Measurements from ENCODE around the gene PAXX.
A peak's percentile ranks its signal among the peaks of the same experiment; 100 is the strongest.

The PAXX gene, protein sequence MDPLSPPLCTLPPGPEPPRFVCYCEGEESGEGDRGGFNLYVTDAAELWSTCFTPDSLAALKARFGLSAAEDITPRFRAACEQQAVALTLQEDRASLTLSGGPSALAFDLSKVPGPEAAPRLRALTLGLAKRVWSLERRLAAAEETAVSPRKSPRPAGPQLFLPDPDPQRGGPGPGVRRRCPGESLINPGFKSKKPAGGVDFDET

DNA sequence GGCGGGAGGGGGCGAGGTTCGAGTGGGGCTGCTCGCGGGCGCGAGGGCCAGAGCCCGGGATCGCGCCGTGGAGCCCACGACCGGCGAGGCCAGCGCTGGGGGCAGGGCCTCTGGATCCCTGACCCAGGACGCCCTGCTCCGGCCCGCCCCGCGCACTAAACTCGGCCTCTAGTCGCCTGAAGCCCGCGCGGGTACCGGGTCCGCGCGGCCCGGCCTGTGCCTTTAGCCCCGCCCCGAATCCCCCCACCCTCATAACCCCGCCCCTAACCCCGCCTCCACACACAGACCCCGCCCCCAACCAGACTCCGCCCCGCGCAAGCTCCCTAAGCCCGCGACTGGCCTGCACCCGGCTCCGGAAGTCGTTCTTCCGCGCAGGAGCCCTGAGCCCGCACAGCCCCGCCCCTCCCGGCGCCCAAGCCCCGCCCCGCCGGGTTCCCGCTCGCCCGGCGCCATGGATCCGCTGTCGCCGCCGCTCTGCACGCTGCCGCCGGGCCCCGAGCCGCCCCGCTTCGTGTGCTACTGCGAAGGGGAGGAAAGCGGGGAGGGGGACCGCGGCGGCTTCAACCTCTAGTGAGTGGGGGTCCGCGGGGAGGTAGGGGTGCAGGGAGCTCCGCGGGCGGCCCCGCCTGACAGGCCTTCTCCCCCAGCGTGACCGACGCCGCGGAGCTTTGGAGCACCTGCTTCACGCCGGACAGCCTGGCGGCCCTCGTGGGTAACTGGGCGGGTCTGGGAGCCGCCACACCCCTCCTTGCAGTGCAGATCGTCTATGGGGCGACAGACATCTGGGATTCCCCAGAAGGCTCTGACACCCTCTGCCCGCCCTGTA, at the start of gene PAXX:
Gene PAXX (plus strand): TSS at position 430 of the 826 bp plus-strand sequence. CDS start 22 bp downstream, at position 452.
- peak; percentile 91 for DNase-seq (ENCODE audit: low read depth)

DNA sequence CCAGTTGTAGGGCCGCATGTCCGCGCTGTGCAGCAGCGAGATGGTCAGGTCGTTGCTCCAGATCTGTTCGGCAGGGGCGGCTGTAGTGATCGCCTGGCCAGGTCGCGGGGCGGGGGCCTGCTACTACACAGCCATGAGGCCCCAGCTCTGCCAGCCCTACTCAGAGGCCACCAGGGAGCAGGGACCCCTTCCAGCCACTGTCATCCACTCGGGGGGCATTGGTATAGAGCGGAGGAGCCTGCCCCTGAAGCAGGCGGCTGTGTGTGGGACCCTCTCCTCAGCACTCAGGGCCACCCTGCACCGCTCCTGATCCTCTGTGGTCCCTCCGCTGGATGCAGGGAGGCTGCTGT, 49.4 kb upstream of the PAXX start:
- DNase-seq (ENCODE audit: low read depth): no peak

DNA sequence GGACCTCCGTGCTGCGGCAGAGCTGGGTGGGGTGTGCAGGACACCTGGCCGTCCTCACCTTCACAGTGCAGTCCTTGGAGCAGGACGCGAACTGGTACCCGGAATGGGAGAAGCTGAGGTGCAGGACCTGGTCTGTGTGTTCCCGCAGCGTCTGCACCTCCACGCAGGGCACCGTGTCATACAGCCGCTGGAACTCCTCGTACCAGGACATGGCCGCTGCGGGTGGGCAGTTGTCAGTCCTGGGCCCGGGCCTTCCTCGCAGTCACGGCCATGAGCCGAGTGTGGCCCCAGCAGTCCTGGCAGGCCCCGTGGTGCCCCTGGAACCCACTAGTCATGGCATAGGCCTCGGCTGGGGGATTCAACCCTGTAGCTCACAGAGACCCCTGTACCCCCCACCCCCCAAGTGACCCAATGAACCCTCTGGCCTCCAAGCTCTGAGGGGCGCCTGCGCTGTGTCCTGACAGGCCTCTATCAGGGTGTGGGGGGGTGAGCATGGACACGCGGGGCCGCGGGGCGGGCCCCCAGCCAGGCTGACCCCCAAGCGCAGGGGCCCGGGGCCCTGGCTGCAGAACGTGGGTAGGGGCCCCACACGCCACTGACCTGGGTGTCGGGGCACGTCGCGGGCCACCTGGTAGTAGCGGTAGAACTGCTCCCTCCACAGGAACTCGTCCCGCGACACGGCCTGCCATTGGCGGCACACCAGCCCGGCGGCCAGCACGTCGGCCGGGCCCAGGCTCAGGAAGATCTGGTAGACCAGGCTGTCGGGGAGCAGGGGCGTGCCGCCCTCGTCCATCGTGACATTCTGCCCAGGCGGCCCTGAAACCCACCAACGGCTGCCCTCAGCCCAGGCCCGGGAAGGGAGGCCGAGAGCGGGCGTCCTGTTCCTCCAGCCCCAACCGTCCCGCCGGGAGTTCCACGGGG, 48.7 kb upstream of the PAXX start:
- DNase-seq (ENCODE audit: low read depth): no peak

DNA sequence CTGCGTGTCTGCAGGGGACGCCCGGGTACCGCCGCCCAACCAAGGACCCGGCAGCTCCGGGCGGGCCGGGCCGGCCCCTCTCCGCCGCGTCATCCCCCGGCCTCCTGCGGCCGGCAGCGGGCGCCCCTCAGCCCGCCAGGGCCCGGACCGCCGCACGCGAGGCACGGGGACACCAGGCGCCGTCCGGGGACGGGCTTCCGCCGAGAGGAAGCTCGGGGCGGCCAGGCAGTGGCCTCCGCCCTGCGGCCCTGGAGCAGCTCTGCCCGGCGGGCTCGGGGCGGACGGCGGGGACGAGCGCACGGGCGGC, 48.1 kb upstream of the PAXX start:
- DNase-seq (ENCODE audit: low read depth): no peak

DNA sequence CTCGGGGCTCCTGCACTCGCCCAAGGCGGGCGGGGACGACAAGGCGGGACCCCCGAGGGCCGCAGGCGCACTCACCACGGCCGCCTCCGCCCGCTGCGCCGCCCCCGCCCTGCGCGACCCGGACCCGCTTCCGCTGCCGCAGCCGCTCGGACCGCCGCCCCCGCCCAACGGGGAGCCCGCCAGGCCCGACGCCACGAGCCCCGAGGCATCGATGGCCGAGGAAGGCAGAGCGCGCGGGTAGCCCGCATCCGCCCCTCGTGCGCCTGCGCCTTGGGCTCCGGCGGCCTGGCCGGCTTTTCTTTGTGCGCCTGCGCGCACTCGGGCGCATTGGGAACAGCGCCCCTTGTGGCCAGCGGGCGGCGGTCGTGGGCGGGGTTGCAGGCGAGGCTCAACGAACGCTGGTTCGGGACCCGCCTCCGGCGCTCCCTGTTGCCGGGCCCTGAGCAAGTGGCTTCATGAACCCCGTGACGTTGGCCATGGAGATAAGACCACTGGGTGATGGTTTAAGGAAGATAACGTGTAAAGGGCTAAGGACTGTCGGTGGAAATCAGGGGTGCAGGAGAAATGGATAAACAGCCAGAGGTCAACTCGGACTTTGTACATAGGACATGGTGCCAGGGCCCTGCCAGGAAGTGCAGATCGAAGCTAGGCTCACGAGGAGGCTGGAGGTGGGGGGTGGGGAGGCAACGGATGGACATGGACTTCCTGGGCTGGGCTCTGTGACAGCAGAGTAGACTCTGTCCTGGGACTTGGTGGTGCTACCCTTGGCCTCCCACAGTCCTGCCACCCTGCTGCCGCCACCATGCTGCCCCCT, 47.5 kb upstream of the PAXX start, which contains the start of the genes C8G and FBXW5:
Gene C8G (plus strand): TSS at position 725 of the 814 bp plus-strand sequence. CDS start 78 bp downstream, at position 803.
Gene FBXW5 (minus strand): TSS at position 220 of the 814 bp plus-strand sequence. CDS start 655 bp downstream, outside the sequence.
- DNase-seq (ENCODE audit: low read depth): peak; percentile 95

DNA sequence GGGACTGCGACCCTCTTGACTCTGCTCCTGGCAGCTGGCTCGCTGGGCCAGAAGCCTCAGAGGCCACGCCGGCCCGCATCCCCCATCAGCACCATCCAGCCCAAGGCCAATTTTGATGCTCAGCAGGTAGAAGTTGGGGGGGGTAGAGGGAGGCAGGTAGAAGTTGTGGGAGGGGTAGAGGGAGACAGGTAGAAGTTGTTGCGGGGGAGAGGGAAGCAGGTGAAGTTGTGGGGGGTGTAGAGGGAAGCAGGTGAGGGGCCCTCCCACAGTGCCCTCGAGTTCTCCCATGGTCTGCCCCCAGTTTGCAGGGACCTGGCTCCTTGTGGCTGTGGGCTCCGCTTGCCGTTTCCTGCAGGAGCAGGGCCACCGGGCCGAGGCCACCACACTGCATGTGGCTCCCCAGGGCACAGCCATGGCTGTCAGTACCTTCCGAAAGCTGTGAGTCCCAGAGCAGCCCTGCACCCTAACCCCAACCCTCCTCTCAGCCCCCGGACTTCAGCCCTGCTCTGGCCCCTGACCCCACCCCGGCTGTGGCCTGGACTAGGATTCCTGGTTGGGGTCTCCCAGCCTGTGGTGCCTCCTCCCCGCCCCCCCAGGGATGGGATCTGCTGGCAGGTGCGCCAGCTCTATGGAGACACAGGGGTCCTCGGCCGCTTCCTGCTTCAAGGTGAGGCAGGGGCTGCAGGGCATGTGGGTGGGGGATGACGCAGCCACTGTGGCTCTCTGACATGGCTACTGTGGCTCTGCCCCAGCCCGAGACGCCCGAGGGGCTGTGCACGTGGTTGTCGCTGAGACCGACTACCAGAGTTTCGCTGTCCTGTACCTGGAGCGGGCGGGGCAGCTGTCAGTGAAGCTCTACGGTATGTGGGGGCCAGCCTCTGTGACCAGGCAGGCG, 46.6 kb upstream of the PAXX start:
- DNase-seq (ENCODE audit: low read depth): no peak

DNA sequence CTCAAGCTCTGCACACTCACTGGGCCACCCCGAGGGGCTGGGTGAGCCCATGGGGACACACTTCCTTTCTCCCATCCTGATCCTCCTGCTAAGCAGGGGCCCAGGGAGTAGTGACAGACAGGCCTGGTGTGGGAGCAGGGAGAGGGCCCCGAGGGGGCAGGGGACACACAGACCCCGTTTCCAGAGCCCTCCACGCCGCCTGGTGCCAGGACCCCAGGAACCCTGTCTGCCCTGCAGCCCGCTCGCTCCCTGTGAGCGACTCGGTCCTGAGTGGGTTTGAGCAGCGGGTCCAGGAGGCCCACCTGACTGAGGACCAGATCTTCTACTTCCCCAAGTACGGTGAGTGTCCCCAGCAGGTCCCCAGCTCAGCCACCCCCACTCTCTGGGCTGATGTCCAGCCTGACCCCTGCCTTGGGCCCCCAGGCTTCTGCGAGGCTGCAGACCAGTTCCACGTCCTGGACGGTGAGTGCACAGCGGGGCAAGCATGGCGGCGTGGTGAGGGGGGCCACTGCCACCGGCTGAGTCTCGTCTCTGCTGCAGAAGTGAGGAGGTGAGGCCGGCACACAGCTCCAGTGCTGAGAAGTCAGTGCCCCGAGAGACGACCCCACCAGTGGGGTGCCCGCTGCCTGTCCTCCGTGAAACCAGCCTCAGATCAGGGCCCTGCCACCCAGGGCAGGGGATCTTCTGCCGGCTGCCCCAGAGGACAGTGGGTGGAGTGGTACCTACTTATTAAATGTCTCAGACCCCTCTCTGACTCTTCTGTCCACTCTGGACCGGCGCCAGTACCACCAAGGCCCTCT, 45.8 kb upstream of the PAXX start:
- no peak for DNase-seq (ENCODE audit: low read depth)

DNA sequence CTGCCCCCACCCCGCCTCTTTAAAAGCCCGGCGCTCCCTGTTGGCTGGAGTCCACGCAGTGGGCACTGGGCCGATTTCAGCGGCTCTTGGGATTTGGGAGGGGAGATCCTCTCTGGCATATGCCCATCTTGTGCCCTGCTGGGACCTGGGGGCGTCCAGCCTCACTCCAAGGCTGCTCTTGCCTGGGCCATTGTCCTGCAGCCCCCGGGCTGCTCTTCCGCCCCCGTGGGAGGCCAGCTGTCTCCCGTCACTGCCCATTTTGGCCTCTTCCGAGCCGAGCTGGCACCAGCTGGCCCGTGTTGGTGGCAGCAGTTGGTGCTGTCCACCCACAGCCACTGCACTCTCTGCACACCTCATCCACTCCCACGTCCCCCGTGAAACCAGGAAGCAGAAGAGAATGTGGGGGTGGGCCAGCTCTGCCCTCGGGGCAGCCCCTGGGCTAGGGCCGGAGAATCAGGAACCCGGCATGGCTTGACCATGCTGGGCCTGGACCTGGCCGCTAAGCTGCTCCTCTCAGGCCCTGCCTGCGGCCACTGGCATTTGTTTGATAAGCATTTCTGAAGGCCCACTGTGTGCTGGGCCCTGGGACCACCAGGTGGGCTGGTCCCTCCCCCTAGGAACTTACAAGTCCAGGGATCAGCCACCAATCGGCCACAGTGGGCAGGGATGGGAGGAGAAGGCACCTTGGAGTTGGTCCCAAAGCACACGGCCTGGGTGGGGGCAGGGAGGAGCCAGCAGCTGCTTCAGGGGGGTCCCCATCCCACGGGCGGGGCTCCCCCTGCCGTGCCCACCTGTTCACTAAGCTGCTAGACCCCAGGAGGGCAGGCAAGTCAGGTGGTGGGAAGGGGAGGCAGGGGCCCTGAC, 45.0 kb upstream of the PAXX start:
- DNase-seq (ENCODE audit: low read depth): no peak

DNA sequence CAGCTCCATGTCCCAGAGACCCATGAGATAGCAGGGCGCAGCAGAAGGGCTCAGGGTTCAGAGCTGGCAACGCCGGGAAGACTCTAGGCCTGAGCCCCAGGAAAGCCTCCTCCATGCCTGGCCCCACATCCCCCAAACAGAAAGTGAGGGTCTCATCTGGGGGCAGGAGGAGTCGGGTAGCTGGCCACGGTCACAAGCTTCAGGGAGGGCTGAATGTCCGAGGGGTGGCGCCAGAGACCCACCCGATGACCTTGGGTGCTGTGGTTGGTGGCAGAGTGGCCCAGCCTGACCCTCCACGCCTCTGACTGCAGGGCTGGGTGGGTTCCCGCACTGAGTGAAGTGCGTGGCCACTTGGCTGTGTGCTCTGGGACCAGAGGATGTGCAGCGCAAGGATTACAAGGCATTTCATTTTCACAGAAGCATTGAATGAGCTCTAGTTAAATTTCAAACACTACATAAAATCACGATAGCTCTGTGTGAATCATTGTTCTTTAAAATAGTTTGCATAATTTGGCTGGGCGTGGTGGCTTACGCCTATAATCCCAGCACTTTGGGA, 44.2 kb upstream of the PAXX start:
- DNase-seq (ENCODE audit: low read depth): no peak

DNA sequence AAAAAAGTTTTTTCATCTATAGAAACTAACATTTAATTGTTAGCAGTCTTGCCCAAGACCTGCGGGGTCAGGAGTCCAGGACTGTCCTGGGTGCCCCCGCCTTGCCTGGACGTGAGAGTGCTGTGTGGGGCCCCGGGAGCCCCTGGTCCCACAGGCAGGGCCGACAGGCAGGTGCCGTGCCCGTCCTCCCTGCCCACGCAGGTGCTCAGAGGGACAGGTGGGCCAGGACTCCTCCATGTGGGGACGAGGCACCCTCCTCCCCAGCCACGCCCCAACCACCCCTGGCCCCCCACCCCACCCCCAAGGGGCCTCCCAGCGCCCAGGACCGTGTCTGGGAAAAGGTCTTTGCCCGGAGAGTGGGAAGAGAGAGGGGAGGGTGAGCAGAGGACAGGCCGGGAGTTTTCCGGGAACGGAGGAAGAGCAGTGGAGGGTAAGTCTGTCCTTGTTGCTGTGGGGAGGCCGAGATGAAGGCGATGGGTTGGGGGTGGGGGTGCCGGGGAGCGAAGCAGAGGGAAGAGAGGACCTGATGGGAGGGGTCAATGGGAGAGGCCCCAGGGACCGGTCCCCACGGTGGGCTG, 42.9 kb upstream of the PAXX start:
- DNase-seq (ENCODE audit: low read depth): no peak

DNA sequence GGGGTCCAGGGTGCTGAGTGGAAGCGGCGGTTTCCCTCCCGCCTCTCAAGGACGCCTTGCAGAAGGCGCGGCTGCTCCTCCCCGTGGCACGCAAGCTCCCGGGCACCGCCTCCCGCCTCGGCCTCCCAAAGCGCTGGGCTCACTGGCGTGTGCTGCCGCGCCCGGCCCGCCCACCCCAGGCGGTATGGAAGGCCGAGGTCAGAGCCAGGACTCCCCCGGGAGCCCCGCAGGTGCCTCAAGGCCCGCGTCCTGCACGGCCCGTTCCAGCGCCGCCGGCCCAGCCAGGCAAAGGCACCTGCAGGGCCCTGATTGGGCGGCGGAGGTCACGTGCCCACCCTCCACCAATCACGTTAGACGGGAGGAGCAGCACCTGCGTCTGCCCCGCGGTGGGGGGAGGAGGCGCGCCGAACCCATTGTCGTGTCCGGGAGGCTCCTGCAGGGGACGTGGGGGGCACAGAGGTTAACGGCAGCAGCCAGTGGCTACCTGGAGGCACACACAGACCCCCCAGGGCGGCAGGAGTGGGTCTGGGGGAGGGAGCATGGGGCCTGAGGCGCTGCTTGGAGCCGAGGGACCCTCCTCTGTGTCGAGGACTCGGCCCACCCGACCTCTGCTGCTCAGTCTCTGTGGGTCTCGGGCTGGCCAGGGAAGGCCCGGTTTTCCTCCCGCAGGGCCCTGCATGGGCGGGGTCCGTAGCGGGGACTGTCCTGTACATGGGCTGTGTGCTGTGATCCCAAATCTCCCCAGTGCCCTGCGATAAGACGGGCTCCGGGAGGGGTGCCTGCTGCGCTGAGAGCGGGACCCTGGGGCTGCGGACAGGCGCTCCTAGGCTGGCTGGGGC, 42.2 kb upstream of the PAXX start:
- DNase-seq (ENCODE audit: low read depth): peak; percentile 92

DNA sequence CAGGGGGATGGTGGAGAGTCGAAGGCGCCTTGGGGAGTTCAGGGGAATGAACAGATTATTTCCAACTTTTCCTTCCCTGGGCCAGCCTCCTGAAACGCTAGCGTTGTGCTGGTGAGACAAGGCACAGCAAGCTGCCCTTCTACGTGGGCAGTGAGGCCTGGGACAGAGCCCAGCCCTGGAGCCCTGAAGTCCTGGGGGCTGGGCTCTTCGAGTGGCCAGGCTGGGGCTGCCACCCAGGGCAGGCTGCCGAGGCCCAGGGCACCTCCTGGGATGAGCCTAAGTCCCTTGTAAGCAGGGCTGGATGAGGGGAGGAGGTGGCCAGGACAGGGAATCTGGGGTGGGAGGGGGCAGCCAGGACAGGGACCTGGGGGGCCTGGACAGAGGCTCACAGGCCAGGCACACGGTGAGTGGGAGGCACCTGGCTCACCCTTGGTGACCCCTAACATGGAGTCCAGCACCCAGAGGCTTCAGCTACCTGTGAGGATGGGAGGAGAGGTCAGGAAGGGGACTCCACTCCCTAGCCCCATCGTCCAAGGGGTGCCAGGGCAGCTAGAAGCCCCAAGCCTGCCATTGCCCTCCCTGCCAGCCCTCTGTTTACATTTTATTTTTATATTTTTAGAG, 41.5 kb upstream of the PAXX start:
- no peak for DNase-seq (ENCODE audit: low read depth)

DNA sequence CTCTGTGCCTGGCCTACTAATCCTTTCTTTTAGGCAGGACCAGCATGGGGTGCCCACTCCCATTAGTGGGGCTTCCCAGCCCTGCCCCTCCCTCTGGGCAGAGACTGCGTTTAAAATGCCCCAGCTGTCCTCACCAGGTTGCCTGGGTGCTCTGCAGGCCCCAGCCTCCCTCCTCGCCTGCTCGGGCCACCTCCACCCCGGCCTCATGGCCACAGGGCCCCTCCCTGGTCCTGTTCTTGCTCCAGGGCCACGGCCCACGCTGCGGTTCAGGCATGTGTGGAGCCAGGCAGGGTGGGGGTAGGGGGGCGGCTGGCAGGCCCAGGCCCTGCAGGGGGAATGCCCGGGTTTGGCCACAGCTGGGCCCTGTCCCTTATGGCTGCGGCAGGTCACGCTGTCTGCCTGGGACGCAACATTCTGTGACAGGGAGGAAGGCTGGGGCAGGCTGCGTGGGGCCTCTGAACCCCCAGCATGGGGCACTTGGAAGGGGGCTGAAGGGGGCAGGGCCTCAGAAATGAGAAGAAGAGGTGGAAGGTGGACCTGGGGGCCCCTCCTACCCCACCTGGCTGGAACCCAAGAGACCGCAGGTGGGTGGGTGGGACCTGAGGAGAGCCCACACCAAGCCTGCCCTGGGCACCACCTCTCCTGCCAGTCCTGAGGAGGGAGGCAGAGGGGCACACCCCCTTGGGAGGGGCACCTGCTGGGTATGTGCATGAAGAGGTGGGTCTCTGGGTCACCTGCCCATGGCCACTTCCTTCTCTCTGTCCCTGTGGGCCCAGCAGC, 40.5 kb upstream of the PAXX start, which contains the start of gene LCN12:
Gene LCN12 (plus strand): TSS at position 733 of the 780 bp plus-strand sequence. CDS start 55 bp downstream, outside the sequence.
- no peak for DNase-seq (ENCODE audit: low read depth)

DNA sequence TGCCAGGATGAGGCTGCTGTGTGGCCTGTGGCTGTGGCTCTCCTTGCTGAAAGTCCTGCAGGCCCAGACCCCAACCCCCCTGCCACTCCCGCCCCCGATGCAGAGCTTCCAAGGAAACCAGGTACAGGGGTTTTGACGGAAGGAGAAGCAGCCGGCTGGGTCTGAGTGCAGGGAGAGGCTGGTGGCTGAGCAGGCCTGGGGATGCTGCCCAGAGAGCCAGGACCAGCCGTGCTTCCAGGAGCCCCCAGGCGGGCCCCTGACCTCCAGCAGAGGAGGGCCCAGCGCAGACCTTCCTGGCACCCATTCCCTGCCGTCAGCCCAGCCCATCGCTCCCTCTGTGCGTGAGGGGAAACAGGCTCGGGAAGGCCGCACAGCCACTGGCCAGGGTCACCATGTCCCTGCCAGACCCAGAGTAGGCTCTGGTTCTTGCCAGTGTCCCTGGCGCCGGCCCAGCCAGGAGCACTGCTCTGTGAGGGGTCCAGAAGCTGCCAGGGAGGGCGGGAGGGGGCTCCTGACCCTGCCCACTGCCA, 39.8 kb upstream of the PAXX start:
- DNase-seq (ENCODE audit: low read depth): no peak
